ENCODE data around the gene NEK5.
"Not testable (repeated sequence)": the region's sequence is repeated elsewhere in the genome, so short reads cannot be mapped to it uniquely, and the experiment has no call there.

Gene NEK5

DNA sequence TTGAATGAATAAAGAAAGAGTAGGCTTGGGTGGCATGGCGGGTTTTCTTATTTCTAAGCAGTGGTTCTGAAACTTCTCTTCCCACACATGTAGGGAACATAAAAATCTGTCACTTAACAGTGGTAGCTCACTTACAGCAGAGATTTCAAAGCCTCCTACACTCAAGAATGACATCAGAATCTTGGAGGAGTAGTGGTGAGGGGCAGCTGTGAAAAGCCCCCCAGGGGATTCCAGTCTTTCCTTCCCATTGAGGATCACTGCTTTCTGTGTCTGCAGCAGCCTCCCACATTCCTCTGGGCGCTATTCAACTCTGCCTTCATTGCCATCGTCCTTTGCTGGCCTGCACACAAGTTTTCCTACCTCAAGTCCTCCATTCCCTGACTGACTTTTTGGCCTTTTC lies 8.6 kb upstream of the NEK5 start:
- no peak for DNase-seq

DNA sequence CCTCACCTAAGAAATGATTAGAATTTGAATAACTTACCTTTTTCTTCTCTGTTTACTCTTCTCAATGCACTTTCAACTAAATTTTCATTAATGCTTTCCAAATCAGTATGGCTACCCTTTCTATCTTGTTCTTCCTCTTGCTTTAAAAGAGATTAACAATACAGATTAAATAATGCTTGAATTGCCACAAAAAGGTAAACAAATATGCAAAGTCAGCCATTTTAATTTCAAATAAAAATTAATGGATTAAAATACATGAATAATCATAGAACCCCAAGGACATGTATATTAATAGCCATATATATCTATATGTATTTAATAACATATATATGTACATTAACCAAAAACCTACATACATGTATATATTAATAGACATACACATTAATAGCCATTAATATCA lies 7.9 kb upstream of the NEK5 start:
- DNase-seq: no peak

DNA sequence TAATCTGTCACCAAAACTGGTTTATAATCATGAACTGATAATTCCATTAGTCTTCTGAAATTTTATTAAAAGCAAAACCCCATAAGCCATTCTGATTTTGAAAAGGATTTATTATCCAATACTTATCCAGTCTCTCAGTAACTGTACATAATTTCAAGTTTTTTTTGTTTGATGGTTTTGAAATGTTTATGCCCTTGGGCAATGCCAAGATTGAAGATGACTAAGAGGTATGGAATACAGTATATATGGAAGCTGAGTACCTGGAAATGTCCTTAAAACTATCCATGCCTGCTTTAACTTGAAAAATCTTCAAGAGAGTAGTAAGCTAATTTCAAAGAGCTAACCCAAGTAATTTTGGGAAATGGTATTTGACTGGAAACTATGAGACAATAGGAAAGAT lies 1.8 kb upstream of the NEK5 start:
- no peak for DNase-seq

DNA sequence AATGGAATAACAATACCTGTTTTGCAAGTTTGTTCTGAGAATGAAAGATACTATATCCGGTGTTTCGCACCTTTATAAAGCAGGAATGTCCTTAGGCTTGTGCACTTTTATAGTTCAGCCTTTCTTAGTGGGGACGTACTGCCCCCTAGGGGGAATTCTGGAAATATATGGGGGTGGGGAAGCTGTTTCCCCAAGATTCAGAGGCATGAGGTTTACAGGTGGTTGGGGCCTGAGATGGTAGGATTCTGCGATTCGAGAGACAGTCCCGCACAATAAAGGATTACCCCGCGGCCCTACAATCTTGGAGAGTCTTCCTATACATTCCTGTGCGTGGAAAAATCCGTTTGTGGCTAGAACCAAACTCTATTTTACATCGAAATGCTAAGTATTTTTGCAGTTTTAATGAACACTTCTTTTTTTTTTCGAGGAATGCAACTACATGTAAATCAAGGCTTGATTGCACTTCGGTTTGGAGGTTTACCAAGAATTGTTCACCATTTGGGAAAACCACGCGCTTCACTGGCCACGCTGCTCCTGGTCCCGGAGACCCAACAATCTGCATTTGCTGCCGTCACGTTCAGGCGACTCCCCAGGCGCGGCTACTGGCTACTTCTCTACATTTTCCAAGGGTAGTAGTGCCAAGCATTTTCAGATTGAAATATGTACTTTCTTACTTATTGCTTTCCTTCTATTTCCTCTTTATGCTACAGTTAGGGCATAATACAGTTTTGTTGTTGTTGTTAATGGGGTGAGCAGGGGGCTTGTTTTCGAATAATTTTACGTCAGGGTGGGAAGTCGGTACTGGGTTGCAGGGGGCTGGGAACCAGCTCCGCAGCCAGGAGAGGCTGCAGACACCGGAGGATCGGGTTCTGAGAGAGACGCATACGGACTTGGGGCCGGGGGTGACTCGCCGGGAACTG lies 830 bp downstream of the NEK5 start:
- DNase-seq: peak; percentile 37

DNA sequence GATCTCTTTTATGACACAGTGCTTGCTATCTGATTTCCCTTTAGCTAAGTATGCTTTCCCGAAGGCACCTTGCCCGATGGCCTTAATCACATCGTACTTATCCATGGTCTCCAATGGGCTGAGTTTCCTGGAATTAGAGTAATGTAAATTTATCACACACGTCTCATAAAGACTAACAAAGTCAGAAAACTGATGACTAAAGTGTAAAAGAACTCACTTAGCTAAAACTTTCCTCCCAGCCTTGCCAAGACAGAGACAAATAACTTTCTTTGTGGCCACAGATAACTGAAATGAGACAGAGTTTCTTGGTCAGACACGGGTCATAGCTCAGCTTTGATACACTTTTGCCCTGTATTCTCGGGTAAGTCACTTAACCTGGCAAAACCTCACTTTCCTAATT lies 1.5 kb downstream of the NEK5 start:
- no peak for DNase-seq

DNA sequence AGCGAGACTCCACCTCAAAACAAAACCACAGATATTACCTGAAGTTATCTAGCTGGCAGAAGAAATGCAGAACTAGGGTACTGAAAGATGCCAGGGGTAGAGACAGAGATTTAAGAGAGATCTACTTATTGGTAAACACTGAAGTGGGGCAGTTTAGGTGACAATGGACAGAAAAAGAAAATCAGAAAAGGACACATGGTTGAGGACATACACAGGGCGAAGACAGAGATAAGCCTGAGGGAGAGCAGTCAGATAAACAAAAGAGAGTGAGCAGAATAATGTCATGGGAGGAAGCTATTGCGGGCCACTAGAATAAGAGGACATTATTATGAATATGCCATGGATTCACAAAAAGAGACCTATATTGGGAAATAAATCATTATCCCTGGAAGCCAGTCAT lies 3.3 kb downstream of the NEK5 start:
- DNase-seq: no peak

DNA sequence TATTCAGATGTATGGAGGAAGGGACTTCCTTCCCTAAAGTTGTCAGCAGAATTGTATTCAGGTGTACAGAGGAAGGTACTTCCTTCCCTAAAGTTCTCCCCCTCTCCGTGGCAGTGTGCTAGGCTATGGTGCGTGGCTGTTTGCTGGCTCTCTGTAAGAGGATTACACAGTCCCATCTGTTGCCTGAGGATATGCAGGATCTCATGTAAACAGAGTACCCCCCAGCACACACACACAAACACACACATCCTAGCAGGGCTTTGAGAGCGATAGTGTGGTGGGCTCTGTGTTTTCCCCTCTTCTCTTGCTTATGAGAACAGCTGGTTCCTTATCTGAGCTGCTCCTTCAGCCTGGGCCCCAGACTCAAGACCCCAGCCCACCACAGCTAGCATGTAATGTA lies 10.3 kb downstream of the NEK5 start:
- DNase-seq: no peak

DNA sequence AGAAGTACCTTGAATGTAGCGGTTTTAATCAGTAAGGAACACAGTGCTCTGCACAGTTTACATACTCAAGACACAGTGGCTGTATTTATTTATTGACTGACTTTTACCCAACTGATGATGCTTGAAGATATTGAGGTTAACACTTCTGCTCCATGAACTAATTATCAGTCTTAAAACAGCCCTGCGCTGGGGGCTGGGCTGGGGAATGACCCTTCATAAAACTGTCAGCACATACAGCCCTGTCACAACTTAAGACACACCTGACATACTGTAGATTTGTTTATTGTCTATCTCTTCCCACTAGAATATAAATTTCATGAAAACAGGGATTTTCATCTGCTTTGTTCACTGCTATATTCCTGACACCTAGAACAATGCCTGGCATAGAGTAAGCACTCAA lies 10.8 kb downstream of the NEK5 start:
- no peak for DNase-seq

DNA sequence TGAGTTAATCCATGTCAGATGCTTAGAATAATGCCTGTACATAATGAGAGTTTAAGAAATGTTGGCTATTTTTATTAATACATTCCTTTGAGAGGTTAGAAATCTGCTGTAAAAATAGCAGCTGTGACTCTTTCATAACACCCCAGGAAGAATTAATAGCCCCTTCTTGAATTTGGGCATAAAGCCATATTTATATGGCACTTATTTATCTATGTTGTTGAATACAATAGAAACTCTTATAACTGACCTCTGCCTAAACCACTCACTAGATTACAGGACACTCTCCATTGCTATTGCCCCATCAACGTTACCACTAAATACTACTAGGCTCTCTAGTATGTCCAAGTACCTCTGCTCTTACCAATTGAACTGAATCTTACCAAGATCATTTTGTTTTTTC lies 16.3 kb downstream of the NEK5 start:
- no peak for DNase-seq

DNA sequence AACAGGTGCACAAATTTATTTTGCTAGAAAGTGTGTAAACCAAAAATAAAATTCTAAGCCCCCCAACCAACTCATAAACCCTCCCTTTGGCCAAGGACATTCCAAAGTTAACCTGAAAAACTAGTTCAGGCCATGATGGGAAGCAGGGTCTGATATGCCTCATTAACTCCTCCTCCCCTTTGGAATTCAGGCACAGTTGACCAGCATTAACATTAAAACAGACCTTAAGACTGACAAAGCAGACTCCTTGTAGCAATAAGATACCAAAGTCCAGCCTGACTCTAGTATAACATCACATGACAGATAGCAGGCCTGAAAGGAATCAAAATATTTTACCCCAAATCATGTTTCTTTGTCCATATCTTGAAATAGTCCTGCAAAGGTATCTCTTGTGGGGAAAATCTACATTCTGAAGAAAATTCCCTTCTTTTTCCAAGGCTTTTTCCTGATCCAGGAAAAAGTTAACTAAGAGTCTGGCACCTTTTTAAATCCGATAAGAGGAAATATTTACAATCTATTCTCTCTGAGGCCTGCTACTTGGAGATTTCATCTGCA lies 19.7 kb downstream of the NEK5 start:
- DNase-seq: no peak

DNA sequence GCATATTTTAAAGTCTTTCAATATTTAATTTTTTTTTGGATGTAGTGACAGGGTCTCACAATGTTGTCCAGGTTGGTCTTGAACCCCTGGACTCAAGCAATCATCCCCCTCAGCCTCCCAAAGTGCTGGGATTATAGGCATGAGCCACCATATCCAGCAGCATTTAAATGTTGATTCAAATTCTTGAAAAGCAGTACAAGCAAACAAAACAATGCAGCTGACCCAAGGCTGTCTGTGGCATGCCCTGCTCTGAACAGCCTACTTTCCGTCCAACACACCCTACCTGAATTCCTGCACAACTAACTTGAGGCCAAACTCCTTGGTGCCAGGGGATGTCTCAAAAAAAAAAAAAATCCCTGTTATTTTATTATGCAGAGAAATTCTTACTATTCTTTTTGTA lies 23.0 kb downstream of the NEK5 start:
- DNase-seq: no peak

DNA sequence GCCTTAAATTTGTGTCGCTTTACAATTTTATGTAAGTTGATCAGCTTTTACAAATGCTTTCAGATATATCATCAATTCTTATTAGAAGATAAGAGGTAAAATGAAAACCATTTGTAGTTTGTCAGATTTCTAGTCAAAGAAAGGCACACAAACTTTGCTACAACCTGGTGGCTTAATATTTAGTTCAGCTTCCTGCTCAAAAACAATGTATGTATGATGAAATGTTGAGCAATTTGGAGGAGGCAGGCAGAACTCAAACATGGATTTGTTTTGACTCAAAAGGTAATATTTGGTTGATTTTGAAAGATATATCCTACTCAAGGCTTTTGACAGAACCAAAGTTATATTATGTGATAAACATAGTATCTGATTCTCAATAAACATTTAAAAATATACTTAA lies 24.2 kb downstream of the NEK5 start:
- no peak for DNase-seq

DNA sequence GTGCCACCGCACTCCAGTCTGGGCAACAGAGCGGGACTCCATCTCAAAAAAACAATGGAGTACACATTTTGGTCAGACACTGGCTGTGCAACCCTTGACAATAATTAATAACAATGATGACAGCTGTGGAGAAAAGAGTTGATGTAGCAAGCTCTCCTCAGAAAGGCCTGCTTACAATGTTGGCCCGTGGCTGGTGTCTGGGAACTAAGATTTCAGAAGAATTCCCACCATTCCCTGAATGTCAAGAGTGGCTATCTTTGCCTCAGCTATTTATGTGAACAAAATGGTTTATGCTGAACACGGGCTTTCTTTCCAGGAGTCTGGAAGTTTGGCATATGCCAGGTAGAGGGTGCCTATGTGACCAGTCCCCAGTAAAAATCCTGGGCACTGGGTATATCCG lies 25.5 kb downstream of the NEK5 start:
- no peak for DNase-seq

DNA sequence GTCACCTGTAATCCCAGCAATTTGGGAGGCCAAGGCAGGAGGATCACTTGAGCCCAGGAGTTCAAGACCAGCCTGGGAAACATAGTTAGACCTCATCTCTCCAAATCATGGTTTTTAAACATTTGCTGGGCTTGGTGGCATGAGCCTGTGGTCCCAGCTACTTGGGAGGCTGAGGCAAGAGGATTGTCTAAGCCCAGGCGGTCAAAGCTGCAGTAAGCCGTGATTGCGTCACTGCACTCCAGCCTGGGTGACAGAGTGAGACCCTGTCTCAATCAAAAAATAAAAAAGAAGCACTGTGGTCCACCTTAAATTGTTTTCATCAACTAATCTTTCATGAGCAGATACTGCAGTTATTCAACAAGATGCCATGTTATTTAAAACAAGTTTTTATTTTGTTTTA lies 26.4 kb downstream of the NEK5 start:
- DNase-seq: not testable (repeated sequence)

DNA sequence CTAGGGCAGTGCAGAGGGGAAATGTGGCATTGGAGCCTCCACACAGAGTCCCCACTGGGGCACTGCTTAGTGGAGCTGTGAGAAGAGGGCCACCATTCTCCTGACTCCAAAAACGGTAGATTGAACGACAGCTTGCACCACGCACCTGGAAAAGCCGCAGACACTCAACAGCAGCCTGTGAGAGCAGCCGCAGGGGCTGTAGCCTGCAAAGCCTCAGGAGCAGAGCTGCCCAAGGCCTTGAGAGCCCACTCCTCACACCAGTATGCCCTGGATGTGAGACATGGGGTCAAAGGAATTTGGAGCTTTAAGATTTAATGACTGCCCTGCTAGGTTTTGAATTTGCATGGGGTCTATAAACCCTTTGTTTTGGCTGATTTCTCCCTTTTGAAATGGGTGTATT lies 31.7 kb downstream of the NEK5 start:
- no peak for DNase-seq

DNA sequence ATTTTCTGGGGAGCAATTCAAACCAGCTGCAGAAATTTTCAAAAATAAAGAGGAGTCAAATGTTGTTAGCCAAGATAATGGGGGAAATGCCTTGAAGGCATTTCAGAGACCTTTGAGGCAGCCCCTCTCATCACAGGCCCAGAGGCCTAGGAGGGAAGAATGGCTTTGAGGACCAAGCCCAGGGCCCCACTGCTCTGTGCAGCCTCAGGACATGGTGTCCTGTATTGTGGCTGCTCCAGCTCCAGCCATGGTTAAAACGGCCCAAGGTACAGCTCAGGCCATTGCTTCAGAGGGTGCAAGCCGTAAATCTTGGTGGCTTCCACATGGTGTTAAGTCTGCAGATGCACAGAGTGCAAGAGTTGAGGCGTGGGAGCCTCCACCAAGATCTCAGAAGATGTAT lies 32.1 kb downstream of the NEK5 start:
- no peak for DNase-seq

DNA sequence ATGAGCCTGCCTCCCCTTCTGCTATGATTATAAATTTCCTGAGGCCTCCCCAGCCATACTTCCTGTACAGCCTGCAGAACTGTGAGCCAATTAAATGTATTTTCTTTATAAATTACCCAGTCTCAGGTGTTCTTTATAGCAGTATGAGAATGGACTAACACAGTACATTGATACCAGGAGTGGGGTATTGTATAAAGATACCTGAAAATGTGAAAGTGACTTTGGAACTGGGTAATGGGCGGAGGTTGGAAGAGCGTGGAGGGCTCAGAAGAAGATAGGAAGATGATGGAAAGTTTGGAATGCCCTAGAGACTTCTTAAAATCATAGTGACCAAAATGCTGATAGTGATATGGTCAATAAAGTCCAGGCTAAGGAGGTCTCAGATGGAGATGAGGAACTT lies 32.8 kb downstream of the NEK5 start:
- no peak for DNase-seq

DNA sequence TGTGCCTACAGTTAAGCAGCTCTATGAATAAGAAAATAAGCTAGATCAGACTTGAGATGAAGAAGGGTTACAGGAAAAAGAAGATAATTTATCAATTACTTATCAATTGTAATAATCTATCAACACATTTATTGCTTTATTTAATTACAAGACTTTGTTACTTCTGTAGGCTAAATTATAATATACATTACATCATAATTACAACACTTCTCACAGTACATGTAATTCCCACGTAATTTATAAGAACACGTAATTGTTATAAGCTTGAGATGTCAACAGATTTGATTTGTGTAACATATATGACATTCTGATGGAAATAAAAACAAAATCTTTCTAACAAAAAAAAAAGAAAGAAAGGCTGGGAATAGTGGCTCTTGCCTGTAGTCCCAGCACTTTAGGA lies 36.8 kb downstream of the NEK5 start:
- DNase-seq: no peak

DNA sequence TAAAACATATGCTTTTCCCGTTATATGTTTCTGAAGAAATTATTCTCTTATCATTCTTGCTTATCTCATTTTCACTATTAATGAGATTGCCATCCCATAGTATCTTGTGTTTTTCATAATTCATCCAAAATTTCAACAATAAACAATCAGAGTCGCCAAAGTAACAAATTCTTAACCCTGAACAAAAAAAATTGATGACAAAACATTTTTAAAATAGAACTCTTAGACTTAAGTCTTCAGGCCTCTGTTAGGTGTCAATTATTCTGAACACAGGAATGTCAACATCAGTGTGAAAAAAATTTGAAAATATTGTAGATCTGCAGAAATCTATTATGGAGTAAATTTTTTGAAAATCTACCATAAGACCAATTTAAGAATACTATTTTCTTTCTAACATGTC lies 37.4 kb downstream of the NEK5 start:
- no peak for DNase-seq

DNA sequence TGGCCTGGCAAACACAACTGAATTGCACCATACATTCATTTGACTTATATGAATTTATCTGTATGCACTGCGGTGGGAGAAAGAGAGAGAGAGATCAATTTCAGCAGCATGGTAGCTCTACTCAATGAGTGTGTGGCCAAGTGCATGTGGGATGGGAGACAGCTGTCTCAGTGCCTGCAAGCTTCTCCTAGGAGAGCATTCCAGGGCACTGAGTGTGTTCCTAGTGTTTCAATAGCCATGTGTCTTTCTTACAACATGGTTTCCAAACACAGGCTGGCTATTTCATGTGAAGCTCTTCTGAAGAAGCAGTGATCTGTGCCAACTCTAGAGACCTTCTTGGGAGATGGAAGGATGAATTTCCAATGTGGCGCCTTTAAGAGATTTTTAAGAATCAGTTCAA lies 43.5 kb downstream of the NEK5 start:
- no peak for DNase-seq

DNA sequence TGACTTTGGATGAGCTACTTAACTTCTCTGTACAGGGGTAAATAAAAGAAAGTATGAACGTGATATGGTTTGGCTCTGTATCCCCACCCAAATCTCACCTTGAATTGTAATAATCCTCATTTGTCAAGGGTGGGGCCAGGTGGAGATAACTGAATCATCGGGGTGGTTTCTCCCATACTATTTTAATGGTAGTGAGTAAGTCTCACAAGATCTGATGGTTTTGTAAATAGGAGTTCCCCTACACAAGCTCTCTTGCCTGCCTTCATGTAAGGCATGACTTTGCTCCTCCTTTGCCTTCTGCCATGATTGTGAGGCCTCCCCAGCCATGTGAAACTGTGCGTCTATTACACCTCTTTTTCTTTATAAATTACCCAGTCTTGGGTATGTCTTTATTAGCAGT lies 43.9 kb downstream of the NEK5 start:
- not testable (repeated sequence) for DNase-seq

DNA sequence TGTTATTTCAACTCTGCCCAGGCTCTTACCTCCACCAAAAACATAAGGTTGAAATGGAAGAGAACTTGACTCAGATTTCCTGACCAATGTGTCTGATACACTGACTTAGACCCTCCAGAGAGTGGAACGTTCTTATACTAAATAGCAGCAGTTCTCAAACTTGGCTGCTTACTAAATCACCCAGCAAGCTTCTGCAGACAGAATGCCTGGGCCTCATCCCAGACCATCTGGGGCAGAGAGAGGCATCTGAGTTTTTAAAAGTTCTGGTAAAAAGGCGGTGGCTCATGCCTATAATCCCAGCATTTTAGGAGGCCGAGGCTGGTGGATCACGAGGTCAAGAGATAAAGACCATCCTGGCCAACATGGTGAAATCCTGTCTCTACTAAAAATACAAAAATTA lies 46.3 kb downstream of the NEK5 start:
- no peak for DNase-seq

DNA sequence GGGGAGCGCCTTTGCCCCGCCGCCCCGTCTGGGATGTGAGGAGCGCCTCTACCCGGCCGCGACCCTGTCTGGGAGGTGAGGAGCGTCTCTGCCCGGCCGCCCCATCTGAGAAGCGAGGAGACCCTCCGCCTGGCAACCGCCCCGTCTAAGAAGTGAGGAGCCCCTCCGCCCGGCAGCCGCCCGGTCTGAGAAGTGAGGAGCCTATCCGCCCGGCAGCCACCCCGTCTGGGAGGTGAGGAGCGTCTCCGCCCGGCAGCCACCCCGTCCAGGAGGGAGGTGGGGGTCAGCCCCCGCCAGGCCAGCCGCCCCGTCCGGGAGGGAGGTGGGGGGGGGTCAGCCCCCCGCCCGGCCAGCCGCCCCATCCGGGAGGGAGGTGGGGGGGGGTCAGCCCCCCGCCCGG lies 49.0 kb downstream of the NEK5 start:
- DNase-seq: not testable (repeated sequence)

DNA sequence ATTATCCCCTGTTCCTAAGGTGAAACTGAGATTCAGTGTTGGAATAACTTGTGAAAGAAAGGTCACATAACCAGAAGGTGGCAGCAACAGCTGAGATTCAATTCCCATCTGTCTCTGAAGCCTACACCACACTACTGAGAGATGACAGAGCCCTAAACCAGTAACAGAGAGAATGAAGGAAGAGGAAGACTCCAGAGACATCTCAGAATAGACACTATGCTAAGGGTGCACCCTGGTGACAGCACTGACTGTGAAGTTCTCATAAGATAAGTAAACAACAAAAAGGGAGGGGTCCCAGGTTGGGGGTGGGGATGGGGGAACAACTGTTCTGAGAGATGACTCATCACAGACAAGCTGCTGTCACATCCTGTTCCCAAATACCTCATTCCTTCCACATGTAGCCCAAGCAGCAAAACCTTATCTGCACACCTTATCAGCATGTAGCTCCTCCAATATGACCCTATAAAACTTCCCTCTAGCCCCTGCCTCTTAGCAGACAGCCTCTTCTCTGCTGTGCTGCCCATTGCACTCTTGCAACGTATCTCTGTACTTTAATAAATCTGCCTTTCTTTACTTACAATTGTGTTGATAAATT lies 57.8 kb downstream of the NEK5 start:
- DNase-seq: no peak

DNA sequence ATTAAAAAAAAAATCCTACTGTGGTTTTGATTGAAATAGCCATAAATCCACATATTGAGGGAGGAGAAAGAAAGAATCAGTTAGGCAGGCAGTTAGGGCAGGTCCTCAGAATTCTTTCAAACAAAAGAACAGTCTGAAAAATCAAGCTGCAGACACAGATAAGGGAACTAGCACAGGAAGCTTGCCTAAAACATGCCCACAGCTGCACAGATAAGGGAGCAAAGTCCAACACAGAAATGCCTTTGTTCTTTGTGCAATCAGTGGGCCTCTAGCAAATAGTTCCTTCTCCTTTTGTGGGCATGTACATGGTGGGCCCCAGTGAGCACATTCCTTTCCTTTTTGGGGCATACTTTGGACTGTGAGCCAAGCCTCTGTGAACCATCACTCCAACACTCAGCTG lies 61.6 kb downstream of the NEK5 start:
- no peak for DNase-seq
